Measurements from ENCODE around the gene METTL1. TPM values are rescaled to one million over a fixed set of nuclear protein-coding genes. Genes with fewer than 3 reads are reported as not detected.
A peak's percentile ranks its signal among the peaks of the same experiment; 100 is the strongest.

Gene METTL1
- total RNA-seq, 4 donors from 2014 or later = 6.5 to 22.7 (median 17.9) TPM

- in situ Hi-C loops (cut with MboI; ENCODE audit: low sequenced_read_pairs in 4 of 4) (no loop called here), intact Hi-C loops (cut with DNase I; ENCODE audit: low total_unique reads) (no loop called here)
- no peak overlapping the region for H3K4me3 ChIP-seq
- ATAC-seq (no peak), DNase-seq (no peak)
- H3K36me3 ChIP-seq = peaks cover 0 to 21% of the 10 kb centered on the region in 2 donors
- no peak overlapping the region for H3K27ac ChIP-seq
- peaks cover 13 to 15% of the 10 kb centered on the region in 2 donors for H3K4me1 ChIP-seq
- H3K9me3 ChIP-seq = no peaks in the 10 kb centered on the region
- TF ChIP-seq POLR2A (IDR thresholded peaks at IDR 0.05) (no peak), CTCF (IDR thresholded peaks at IDR 0.05 in 4 of 5, conservative IDR thresholded peaks at IDR 0.05 in 1 of 5) (no peak)
- H3K27me3 ChIP-seq = peaks cover 2 to 12% (median 10%) of the 10 kb centered on the region in 3 donors
Observed at GRCh38 chr12:57757771-57758170, 14.1 kb downstream of the METTL1 start.

GRCh38 chr12:57756406-57757341 is 15.2 kb downstream of the METTL1 start:
- DNase-seq (no peak), ATAC-seq (no peak)
- H3K27me3 ChIP-seq = peaks cover 0 to 7% (median 0%) of the 10 kb centered on the region in 3 donors
- H3K36me3 ChIP-seq = peaks cover 0 to 21% of the 10 kb centered on the region in 2 donors
- H3K4me1 ChIP-seq = peaks cover 13 to 18% of the 10 kb centered on the region in 2 donors
- no peaks in the 10 kb centered on the region for H3K9me3 ChIP-seq
- TF ChIP-seq POLR2A (IDR thresholded peaks at IDR 0.05) (no peak), CTCF (IDR thresholded peaks at IDR 0.05 in 4 of 5, conservative IDR thresholded peaks at IDR 0.05 in 1 of 5) (peak in 3 of 5 experiments; percentile 24 to 50 (median 30))
- intact Hi-C loops (cut with DNase I; ENCODE audit: low total_unique reads) (no loop called here), in situ Hi-C loops (cut with MboI; ENCODE audit: low sequenced_read_pairs in 4 of 4) (no loop called here)
- H3K27ac ChIP-seq = no peak overlapping the region
- H3K4me3 ChIP-seq = peak overlapping the region; percentile 60 to 68 (median 66)

- in situ Hi-C loops (cut with MboI; ENCODE audit: low sequenced_read_pairs in 4 of 4) = no loop called here
- peaks cover 22 to 27% of the 10 kb centered on the region in 2 donors for H3K4me1 ChIP-seq
- peak overlapping the region in 3 of 4 donors; percentile 16 to 49 (median 39) for H3K27ac ChIP-seq
- intact Hi-C loops (cut with DNase I; ENCODE audit: low total_unique reads) = no loop called here
- no peaks in the 10 kb centered on the region for H3K27me3 ChIP-seq
- H3K9me3 ChIP-seq = no peaks in the 10 kb centered on the region
- peak overlapping the region; percentile 60 to 68 (median 66) for H3K4me3 ChIP-seq
- no peak for DNase-seq
- no peak for ATAC-seq
- TF ChIP-seq POLR2A (IDR thresholded peaks at IDR 0.05) = no peak
- H3K36me3 ChIP-seq = peaks cover 0 to 23% of the 10 kb centered on the region in 2 donors
Observed at GRCh38 chr12:57755454-57756372, 16.2 kb downstream of the METTL1 start.

GRCh38 chr12:57755194-57755453 is 16.8 kb downstream of the METTL1 start:
- Histone ChIP-seq H3K27ac (peak overlapping the region in 3 of 4 donors; percentile 16 to 49 (median 39)), H3K9me3 (no peaks in the 10 kb centered on the region), H3K27me3 (no peaks in the 10 kb centered on the region), H3K4me3 (peak overlapping the region; percentile 60 to 68 (median 66)), H3K4me1 (peaks cover 23 to 27% of the 10 kb centered on the region in 2 donors), H3K36me3 (peaks cover 0 to 29% of the 10 kb centered on the region in 2 donors)
- intact Hi-C loops (cut with DNase I; ENCODE audit: low total_unique reads) (no loop called here), in situ Hi-C loops (cut with MboI; ENCODE audit: low sequenced_read_pairs in 4 of 4) (no loop called here)
- no peak for DNase-seq
- no peak for ATAC-seq
- TF ChIP-seq POLR2A (IDR thresholded peaks at IDR 0.05) (no peak), CTCF (IDR thresholded peaks at IDR 0.05 in 4 of 5, conservative IDR thresholded peaks at IDR 0.05 in 1 of 5) (no peak)
